HG03139 (cell line): Measurements from ENCODE around the gene MRPL50.

Experiments used
- ATAC-seq: cut with Tn5 transposase; IDR thresholded peaks from one replicate; pipeline ENCODE4 v1.9.1; 2021; ENCODE audit not compliant: unreplicated experiment

The MRPL50 gene

DNA sequence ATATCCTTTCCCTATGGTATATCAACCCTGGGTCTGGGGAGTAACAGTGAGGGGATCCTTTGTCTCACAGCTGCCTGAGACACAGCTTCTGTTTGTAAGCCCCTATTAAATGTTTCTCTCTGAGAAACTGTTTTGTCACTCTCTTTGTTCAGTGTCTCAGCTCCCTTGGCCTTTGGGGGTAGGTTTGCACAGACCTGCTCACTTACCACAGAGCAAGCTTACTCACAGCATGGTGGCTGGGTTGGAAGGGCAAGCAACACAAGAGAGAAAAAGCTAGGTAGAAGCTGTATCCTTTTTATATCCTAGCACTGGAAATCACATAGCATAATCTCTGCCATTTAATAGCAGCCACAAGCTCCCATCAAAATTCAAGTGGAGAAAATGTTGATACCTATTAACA, 18.1 kb downstream of the MRPL50 start:
- no peak for ATAC-seq

DNA sequence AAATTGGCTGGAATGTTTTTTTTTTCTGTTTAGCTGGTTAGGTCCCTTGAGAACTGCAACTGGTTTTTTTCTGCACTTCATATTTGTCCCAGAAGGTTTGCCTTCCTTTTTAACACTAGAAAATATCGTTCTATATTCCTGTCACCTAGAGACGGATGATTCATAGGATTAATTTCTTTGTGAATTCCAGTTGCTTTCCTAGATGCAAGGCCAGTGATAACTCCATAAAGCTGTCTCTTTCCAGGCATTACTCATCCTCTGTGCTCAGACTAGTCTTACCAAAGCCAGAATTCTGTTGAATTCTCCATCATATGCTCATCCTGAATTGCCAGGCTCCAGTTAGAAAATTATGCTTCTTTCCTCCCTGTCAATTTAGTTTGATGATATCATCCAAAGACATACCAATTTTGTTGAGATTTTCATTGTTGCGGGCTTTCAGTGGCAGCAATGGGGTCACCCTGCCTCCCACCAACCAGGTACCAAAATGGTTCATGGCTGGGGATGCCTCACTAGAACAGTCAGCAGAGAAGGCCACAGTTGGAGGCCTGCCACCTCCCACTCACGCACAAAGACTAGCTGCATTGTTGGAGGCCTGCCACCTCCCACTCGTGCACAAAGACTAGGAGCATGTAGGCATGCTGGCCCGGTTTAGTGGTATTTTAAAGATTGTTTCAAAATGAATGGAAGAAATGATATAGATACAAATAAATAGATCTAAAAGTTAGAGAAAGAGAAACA, 22.1 kb downstream of the MRPL50 start:
- ATAC-seq = no peak

GRCh38 chr9:101375546-101375945, 22.9 kb downstream of the MRPL50 start:
- no peak for ATAC-seq

GRCh38 chr9:101372327-101373118, 25.9 kb downstream of the MRPL50 start:
- ATAC-seq = no peak

DNA sequence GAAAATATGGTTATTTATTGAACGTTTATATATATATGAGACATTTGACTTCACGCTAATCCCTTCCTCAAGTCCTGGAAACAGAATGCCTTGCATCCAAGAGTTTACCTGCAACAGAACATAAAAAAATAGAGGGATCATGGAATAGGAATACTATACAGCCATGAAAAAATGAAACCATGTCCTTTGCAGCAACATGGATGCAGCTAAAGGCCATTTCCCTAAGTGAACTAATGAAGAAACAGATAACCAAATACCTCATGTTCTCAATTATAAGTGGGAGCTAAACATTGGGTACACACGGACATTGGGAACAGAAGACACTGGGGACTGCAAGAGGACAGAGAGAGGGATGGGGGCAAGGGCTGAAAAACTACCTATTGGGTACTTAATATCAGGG, 26.6 kb downstream of the MRPL50 start:
- no peak for ATAC-seq

DNA sequence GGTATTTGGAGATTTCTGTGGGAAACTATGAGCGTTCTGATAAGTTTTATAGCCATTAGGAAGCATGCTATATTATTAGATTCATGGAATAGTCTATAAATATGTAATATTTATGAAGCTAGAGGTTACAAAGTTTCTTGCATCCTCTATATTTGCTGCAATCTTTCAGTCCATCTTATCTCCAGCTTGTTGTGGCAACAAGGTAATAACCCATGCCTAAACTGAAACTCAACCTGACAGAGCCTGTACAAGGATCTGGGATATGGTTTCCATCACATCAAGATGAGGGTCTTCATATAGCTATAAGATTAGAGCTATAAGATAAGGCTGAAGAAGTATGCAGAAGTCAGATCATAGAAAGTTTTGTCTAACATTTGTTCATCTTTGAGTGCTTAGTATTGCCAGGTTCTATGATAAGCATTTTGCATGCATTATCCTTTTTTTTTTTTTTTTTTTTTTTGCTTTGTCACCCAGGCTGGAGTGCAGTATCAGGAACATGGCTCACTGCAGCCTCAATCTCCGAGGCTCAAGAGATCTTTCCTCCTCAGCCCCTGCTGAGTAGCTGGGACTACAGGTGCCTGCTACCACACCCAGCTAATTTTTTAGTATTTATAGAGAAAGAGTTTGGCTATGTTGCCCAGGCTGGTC, 28.4 kb downstream of the MRPL50 start:
- no peak for ATAC-seq

DNA sequence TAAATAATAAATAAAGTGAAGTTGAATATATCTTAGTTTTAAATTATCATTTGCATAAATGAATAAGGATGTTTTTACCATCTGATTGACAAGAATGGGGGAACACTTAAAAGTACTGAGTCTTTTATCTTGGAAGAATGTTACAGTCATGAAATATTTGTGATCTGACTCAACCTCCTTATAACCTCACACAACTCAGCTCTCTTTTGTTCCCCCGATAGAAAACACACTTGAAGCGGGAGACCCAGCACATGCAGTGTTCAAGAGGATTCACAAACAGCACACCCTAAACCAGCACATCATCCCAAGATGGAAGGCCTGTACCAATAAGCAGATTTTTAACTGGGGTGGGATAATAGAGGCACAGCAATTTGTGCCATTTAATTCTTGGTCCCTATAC, 29.1 kb downstream of the MRPL50 start:
- no peak for ATAC-seq

DNA sequence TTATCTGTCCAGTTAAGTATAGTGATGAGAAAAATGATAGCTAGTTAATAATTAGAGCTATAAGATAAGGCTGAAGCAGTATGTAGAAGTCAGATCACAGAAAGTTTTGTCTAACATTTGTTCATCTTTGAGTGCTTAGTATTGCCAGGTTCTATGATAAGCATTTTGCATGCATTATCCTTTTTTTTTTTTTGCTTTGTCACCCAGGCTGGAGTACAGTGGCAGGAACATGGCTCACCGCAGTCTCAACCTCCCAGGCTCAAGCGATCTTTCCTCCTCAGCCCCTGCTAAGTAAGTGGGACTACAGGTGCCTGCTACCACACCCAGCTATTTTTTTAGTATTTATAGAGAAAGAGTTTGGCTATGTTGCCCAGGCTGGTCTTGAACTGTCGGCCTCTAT, 31.1 kb downstream of the MRPL50 start:
- no peak for ATAC-seq

GRCh38 chr9:101366038-101366756, 32.2 kb downstream of the MRPL50 start:
- ATAC-seq = no peak

GRCh38 chr9:101365181-101365580, 33.2 kb downstream of the MRPL50 start:
- no peak for ATAC-seq

DNA sequence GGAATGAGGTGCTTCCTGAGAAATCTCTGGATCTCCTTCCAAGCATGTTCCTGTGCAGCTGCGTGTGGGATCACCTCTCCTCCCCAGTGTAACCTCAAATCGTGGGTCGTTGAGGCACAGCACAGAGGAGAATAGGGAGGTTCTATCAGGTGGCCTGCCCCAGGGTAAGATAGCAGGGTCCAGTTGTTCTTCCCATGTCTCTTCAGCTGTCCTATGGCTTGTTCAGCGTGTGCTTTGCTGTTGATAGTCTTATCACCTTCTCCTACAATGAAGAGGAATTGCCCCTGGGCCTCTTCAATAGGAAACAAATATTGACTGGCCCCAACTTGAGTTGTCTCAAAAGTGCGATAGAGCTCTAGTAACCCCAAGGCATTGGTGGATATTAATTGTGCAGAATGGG, 36.0 kb downstream of the MRPL50 start:
- ATAC-seq = no peak

GRCh38 chr9:101360647-101361046, 37.8 kb downstream of the MRPL50 start:
- ATAC-seq = no peak

GRCh38 chr9:101359679-101360078, 38.7 kb downstream of the MRPL50 start:
- ATAC-seq = no peak

DNA sequence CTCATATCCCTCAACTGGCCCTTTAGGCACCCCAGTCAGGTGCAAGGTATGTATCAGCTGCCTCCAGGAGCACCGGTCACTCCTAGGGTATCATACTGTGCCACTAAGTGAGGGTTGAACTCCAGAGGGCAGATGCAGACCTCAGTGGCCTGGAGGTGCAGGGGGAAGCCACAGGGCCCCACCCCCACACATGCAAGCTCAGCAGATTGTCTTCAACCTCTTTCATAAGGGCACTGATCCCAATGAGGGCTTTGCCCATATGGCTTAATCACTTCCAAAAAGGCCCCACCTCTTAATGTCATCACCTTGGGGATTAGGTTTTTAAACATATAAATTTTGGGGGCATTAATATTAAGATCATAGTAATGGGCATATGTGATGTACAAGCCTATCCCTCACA, 41.8 kb downstream of the MRPL50 start:
- no peak for ATAC-seq

- no peak for ATAC-seq
Observed at GRCh38 chr9:101354765-101355708, 43.4 kb downstream of the MRPL50 start.

DNA sequence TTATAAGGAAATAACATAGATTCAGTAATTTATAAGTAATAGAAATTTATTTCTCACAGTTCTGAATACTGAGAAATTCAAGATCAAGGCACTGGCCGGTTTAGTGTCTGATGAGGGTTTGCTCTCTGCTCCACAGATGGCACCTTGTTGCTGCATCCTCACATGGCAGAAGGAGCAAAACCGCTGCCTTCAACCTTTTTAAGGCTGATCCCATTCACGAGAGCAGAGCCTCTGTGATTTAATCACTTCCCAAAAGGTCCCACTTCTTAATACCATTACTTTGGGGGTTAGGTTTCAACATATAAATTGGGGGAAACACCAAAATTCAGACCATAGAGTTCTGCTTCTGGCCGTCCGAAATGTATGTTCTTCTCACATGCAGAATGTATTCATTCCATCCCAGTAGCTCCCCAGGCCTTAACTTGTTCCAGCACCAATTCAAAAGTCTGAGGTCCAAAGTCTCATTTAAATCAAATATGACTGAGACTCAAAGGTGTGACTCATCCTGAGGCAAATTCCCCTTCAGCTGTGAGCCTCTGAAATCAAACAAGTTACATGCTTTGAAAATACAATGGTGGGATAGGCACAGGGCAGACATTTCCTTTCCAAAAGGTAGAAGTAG, 44.2 kb downstream of the MRPL50 start:
- ATAC-seq = no peak

GRCh38 chr9:101353683-101354082, 44.7 kb downstream of the MRPL50 start:
- ATAC-seq = no peak

- no peak for ATAC-seq
Observed at GRCh38 chr9:101352892-101353463, 45.4 kb downstream of the MRPL50 start.

DNA sequence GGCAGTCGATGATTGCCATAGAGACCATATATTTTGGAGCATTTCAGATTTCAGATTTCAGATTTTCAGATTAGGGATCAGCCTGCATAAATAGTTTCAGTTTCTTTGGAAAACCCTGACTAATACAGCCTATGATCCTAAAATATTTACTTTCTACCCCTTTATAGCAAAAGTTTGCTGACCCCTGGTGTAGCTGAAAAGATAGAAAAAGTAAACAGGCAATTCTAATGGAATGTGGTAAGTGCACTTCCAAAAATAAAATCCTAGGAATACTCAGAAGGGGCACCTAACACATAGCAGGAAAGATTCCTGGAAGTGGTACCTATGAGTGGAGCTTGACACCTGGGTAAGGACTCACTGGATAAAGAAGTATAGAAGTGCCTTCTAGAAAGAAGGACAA, 48.1 kb downstream of the MRPL50 start:
- no peak for ATAC-seq
